Measurements from ENCODE around the gene GPX1. TPM values are rescaled to one million over a fixed set of nuclear protein-coding genes. Genes with fewer than 3 reads are reported as not detected.

GPX1 gene
- polyA plus RNA-seq, 3 donors, result 93.1 to 126 (median 104) TPM

DNA sequence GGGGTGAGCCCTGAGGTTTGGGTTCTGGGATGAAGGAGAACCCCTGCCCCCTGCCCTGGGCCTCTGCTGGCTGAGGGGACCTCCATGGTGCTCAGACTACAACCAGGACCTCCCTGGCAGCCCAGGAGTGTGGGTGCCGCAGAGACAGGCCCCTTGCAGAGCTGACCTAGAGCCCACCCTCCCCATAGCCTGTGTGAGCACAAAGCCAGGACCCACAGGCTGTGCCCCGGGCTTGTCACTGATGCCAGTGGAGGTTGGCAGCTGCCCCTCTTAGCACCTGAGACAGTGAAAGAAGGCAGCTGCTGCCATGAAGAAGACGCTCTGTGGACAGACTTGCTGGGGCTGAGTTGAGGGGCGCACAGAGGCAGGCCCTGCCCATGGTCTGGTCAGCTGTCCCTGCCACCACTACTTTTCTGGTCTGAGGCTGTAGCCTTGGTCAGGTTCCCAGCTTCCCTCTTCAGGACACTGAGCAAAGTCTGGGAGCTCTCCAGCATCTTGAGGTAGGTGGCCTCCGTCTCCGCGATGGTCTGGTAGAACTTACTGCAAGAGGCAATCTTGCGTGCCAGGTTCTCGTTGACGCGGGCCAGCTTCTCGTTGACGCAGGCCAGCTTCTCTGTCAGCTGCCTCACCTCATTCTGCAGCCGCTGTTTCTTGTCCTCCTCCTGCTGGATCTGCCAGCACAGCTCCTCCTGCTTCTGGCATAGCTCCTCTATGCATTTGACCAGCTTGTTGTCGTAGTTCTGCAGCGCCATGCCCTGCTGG is 41.3 kb downstream of the GPX1 start:
- DNase-seq (ENCODE audit: low read depth in 3 of 3, low spot score in 2 of 3), result no peak

DNA sequence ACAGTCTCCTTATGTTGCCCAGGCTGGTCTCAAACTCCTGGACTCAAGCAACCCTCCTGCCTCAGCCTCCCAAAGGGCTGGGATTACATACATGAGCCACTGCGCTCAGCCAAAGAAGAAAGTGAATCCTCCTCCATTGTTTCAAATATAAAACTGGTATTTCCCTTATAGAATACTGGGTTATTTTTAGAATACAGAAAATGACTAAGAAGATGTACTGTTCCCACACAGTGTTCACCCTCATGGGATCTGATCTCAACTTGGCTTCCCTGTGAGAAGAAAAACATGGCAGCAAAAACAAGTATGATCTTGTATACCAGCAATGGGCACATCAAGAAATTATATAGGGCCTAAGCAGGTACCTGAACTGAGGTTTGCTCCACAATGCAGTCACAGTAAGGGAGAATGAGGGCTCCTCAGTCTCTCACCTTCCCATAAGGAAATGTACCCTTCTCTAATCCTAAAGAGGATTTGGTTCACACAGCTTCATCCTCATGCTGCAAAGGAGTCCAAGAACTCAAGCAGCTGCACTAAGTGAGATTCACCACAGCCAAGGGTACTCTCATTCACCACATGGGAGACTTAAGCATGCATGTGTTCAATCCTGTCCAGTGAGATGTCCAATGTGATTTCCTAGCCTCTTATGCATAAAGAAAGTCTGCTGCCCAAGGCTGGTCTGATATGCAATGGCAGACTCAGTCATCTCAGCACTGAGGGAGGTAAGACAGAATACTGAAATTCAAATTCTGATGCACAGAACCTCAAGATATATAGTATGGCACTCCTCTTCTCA is 44.1 kb downstream of the GPX1 start:
- no peak for DNase-seq (ENCODE audit: low read depth in 3 of 3, low spot score in 2 of 3)

DNA sequence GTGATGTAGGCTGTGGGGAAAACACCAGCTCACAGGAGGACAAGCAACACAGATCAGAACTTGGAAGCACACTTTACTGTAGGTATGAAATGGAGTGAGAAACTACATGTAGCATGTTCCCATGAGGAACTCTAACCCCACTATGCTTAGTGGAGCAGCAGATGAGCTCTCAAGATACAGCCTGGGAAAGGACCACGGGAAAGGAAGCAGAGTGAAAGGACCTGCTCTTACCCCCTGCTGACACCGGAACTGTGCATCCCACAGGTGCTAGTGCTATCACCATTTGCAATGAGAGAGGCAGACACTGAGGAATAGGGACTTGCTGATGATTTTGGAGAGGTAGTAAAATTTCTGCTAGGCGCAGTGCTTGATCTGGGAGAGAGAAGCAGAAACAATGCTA is 46.9 kb downstream of the GPX1 start:
- DNase-seq (ENCODE audit: low read depth in 3 of 3, low spot score in 2 of 3), result no peak

DNA sequence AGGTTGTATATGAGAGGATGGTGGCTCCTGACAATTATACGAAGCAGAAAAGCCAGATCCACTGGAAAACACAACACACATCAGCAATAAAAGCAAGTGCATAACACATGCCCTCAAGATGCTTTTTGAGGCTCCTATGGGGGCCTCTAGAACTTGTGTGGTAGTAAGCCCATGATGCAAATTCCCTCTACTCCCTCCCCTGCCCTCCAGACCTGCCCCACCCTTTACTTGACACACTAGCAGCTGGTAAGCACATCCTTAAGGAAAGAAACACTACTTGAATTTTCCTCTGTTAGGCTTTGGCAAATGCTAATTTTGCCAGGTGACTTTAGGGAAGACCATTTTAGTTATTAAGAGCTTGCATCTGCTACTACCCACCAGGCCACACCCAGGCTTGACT is 47.5 kb downstream of the GPX1 start:
- no peak for DNase-seq (ENCODE audit: low read depth in 3 of 3, low spot score in 2 of 3)

Other genes starting within 250 kb of the GPX1 start
- gene USP19, start 237.5 kb downstream of the GPX1 start, polyA plus RNA-seq (ENCODE audit: insufficient read length in 3 of 3), result 10 to 100 TPM; 60.2 to 63.0 (median 62.4) TPM
- 100 to 1,000 TPM; 352 to 390 (median 365) TPM for gene LAMB2, start 225.3 kb downstream of the GPX1 start, polyA plus RNA-seq (ENCODE audit: insufficient read length in 3 of 3)
- gene CCDC71, start 192.0 kb downstream of the GPX1 start, polyA plus RNA-seq (ENCODE audit: insufficient read length in 3 of 3), result 10 to 100 TPM; 24.5 to 25.8 (median 25.7) TPM
- 10 to 100 TPM; 41.5 to 43.8 (median 43.4) TPM for gene KLHDC8B, start 186.8 kb downstream of the GPX1 start, polyA plus RNA-seq (ENCODE audit: insufficient read length in 3 of 3)
- 10 to 100 TPM in 1 of 3 donors, 1 to 10 TPM in 2; 8.8 to 10.0 (median 9.4) TPM for gene C3orf62, start 81.1 kb downstream of the GPX1 start, polyA plus RNA-seq (ENCODE audit: insufficient read length in 3 of 3)
- gene USP4, start 18.3 kb downstream of the GPX1 start, polyA plus RNA-seq (ENCODE audit: insufficient read length in 3 of 3), result 10 to 100 TPM; 61.6 to 64.0 (median 63.3) TPM
- 100 to 1,000 TPM; 499 to 570 (median 506) TPM for gene RHOA, start 53.6 kb upstream of the GPX1 start, polyA plus RNA-seq (ENCODE audit: insufficient read length in 3 of 3)
- gene TCTA, start 54.1 kb upstream of the GPX1 start, polyA plus RNA-seq (ENCODE audit: insufficient read length in 3 of 3), result 10 to 100 TPM; 34.7 to 38.9 (median 36.2) TPM
- gene AMT, start 64.1 kb upstream of the GPX1 start, polyA plus RNA-seq (ENCODE audit: insufficient read length in 3 of 3), result 10 to 100 TPM; 34.1 to 46.1 (median 39.2) TPM
- 10 to 100 TPM; 22.3 to 25.6 (median 22.7) TPM for gene NICN1, start 71.0 kb upstream of the GPX1 start, polyA plus RNA-seq (ENCODE audit: insufficient read length in 3 of 3)
- gene DAG1, start 111.9 kb upstream of the GPX1 start, polyA plus RNA-seq (ENCODE audit: insufficient read length in 3 of 3), result 100 to 1,000 TPM; 108 to 113 (median 110) TPM
- 1 to 10 TPM in 2 of 3 donors, under 1 TPM in 1; 0.93 to 1.6 (median 1.1) TPM for gene BSN, start 196.1 kb upstream of the GPX1 start, polyA plus RNA-seq (ENCODE audit: insufficient read length in 3 of 3)

Measured in right renal cortex interstitium (tissue), 3 donors.